SK-N-SH treated with all-trans-retinoic acid at 6 μM for 48 hours (cell line): ENCODE data around the gene RMND5B.
"Not testable (repeated sequence)": the region's sequence is repeated elsewhere in the genome, so short reads cannot be mapped to it uniquely, and the experiment has no call there.

Experiments used
- ARNTL ChIP-seq: fragments of 450-650 bp; formaldehyde crosslinking; IDR thresholded peaks from 2 replicates; pipeline ENCODE4 v1.5.0; 2020; ENCODE audit warnings: low read depth, mild to moderate bottlenecking, moderate library complexity, borderline replicate concordance
- BACH2 ChIP-seq: fragments of 250-450 bp; sonication (Bioruptor Pico); IDR thresholded peaks from 2 replicates; pipeline ENCODE4 v1.9.0; 2021; ENCODE audit warnings: mild to moderate bottlenecking, borderline replicate concordance
- CSDC2 ChIP-seq: fragments of 250-450 bp; sonication (Bioruptor Pico); IDR thresholded peaks from 2 replicates; pipeline ENCODE4 v1.5.0; 2020; ENCODE audit warnings: mild to moderate bottlenecking, moderate library complexity
- ESRRG ChIP-seq: fragments of 250-450 bp; sonication (Bioruptor Pico); IDR thresholded peaks from 2 replicates; pipeline ENCODE4 v1.6.1; 2021; ENCODE audit warnings: mild to moderate bottlenecking
- GLIS3 ChIP-seq: fragments of 250-450 bp; sonication (Bioruptor Pico); IDR thresholded peaks from 2 replicates; pipeline ENCODE4 v1.5.0; 2020; ENCODE audit warnings: mild to moderate bottlenecking, moderate library complexity
- ISL1 ChIP-seq: fragments of 250-450 bp; sonication (Bioruptor Pico); IDR thresholded peaks from 2 replicates; pipeline ENCODE4 v2.1.2; 2022; ENCODE audit warnings: mild to moderate bottlenecking, moderate library complexity
- PPARA ChIP-seq: fragments of 250-450 bp; sonication (Bioruptor Pico); IDR thresholded peaks from 2 replicates; pipeline ENCODE4 v1.5.0; 2020; ENCODE audit warnings: mild to moderate bottlenecking, borderline replicate concordance
- RARB ChIP-seq: fragments of 250-450 bp; sonication (Bioruptor Pico); IDR thresholded peaks from 2 replicates; pipeline ENCODE4 v1.8.0; 2021; ENCODE audit warnings: mild to moderate bottlenecking, moderate library complexity
- TOX ChIP-seq: fragments of 250-450 bp; sonication (Bioruptor Pico); IDR thresholded peaks from 2 replicates; pipeline ENCODE4 v1.8.0; 2021; ENCODE audit warnings: mild to moderate bottlenecking, moderate library complexity, borderline replicate concordance
- ZFP30 ChIP-seq: fragments of 450-650 bp; formaldehyde crosslinking; IDR thresholded peaks from 2 replicates; pipeline ENCODE4 v1.5.0; 2022; ENCODE audit warnings: mild to moderate bottlenecking, moderate library complexity
- ZNF565 ChIP-seq: fragments of 450-650 bp; formaldehyde crosslinking; conservative IDR thresholded peaks from 2 replicates; pipeline ENCODE4 v1.5.0; 2020; ENCODE audit warnings: low read depth, mild to moderate bottlenecking, moderate library complexity
- TF ChIP-seq, protein P1 (sequence below): fragments of 250-450 bp; sonication (Bioruptor Pico); IDR thresholded peaks from 2 replicates; pipeline ENCODE4 v1.5.0; 2020; ENCODE audit warnings: mild to moderate bottlenecking, moderate library complexity
- TF ChIP-seq, protein P2 (sequence below): fragments of 250-450 bp; sonication (Bioruptor Pico); IDR thresholded peaks from 2 replicates; pipeline ENCODE4 v1.8.0; 2020; ENCODE audit warnings: mild to moderate bottlenecking, moderate library complexity, borderline replicate concordance
- TF ChIP-seq, protein P3 (sequence below): fragments of 250-450 bp; sonication (Bioruptor Pico); IDR thresholded peaks from 2 replicates; pipeline ENCODE4 v1.8.0; 2021; ENCODE audit warnings: low read depth, mild to moderate bottlenecking, moderate library complexity, borderline replicate concordance

DNA sequence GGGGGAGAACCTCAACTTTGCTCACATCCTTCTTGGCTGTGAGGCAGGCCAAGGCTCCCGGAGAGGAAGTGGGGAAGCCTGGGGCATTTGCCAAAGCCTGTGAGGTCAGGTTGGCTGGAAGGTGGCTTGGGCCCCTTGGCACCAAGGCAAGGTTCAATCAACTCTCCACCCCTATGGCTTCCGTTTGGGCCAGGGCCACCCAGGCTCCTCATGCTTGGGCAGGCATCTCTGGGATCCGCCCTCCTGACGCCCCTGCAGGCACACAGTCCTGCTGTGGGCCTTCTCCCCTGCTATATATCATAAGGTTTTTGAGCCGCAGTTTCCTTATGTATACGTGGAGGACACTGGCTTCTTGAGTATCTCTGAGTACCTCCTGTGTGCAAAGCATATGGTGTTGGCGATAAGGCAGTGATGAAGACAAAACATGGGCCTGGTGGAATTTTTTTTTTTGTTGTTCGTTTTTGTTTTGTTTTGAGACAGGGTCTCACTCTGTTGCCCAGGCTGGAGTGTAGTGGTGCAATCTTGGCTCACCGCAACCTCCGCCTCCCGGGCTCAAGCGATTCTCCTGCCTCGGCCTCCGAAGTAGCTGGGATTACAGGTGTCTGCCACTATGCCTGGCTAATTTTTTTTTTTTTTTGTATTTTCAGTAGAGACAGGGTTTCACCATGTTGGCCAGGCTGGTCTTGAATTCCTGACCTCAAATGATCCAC, 3.4 kb upstream of the RMND5B start:
- TF ChIP-seq, protein P1, sequence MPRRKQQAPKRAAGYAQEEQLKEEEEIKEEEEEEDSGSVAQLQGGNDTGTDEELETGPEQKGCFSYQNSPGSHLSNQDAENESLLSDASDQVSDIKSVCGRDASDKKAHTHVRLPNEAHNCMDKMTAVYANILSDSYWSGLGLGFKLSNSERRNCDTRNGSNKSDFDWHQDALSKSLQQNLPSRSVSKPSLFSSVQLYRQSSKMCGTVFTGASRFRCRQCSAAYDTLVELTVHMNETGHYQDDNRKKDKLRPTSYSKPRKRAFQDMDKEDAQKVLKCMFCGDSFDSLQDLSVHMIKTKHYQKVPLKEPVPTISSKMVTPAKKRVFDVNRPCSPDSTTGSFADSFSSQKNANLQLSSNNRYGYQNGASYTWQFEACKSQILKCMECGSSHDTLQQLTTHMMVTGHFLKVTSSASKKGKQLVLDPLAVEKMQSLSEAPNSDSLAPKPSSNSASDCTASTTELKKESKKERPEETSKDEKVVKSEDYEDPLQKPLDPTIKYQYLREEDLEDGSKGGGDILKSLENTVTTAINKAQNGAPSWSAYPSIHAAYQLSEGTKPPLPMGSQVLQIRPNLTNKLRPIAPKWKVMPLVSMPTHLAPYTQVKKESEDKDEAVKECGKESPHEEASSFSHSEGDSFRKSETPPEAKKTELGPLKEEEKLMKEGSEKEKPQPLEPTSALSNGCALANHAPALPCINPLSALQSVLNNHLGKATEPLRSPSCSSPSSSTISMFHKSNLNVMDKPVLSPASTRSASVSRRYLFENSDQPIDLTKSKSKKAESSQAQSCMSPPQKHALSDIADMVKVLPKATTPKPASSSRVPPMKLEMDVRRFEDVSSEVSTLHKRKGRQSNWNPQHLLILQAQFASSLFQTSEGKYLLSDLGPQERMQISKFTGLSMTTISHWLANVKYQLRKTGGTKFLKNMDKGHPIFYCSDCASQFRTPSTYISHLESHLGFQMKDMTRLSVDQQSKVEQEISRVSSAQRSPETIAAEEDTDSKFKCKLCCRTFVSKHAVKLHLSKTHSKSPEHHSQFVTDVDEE (CRISPR knock-in tag) = not testable (repeated sequence)
- not testable (repeated sequence) for TF ChIP-seq ESRRG (CRISPR knock-in tag); ZFP30 (CRISPR knock-in tag); RARB (CRISPR knock-in tag); BACH2 (CRISPR knock-in tag); ARNTL; ZNF565 (CRISPR knock-in tag); TOX (CRISPR knock-in tag); ISL1 (CRISPR knock-in tag); CSDC2 (CRISPR knock-in tag); GLIS3 (CRISPR knock-in tag); PPARA (CRISPR knock-in tag)
- TF ChIP-seq, protein P2, sequence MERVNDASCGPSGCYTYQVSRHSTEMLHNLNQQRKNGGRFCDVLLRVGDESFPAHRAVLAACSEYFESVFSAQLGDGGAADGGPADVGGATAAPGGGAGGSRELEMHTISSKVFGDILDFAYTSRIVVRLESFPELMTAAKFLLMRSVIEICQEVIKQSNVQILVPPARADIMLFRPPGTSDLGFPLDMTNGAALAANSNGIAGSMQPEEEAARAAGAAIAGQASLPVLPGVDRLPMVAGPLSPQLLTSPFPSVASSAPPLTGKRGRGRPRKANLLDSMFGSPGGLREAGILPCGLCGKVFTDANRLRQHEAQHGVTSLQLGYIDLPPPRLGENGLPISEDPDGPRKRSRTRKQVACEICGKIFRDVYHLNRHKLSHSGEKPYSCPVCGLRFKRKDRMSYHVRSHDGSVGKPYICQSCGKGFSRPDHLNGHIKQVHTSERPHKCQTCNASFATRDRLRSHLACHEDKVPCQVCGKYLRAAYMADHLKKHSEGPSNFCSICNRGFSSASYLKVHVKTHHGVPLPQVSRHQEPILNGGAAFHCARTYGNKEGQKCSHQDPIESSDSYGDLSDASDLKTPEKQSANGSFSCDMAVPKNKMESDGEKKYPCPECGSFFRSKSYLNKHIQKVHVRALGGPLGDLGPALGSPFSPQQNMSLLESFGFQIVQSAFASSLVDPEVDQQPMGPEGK (CRISPR knock-in tag) = not testable (repeated sequence)
- TF ChIP-seq, protein P3, sequence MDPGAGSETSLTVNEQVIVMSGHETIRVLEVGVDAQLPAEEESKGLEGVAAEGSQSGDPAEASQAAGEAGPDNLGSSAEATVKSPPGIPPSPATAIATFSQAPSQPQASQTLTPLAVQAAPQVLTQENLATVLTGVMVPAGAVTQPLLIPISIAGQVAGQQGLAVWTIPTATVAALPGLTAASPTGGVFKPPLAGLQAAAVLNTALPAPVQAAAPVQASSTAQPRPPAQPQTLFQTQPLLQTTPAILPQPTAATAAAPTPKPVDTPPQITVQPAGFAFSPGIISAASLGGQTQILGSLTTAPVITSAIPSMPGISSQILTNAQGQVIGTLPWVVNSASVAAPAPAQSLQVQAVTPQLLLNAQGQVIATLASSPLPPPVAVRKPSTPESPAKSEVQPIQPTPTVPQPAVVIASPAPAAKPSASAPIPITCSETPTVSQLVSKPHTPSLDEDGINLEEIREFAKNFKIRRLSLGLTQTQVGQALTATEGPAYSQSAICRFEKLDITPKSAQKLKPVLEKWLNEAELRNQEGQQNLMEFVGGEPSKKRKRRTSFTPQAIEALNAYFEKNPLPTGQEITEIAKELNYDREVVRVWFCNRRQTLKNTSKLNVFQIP (CRISPR knock-in tag) = not testable (repeated sequence)
